Hippocampal formation (tissue), 2 donors: ENCODE measurements around the gene SCAF1.
"Not testable (repeated sequence)": the region's sequence is repeated elsewhere in the genome, so short reads cannot be mapped to it uniquely, and the experiment has no call there.

Experiments
- DNase-seq, 2 donors: peaks; one replicate each; lab custom pipeline; 2025; lab: John Stamatoyannopoulos, UW

Gene SCAF1

GRCh38 chr19:49614096-49614833 lies 27.7 kb upstream of the SCAF1 start:
- no peak for DNase-seq

GRCh38 chr19:49615861-49616260 lies 26.1 kb upstream of the SCAF1 start:
- DNase-seq: no peak

- no peak for DNase-seq
Measured at GRCh38 chr19:49616532-49616931, 25.5 kb upstream of the SCAF1 start.

GRCh38 chr19:49616945-49617344 lies 25.1 kb upstream of the SCAF1 start:
- no peak for DNase-seq

GRCh38 chr19:49617860-49618259 lies 24.1 kb upstream of the SCAF1 start:
- DNase-seq: not testable (repeated sequence)

- DNase-seq: no peak
Measured at GRCh38 chr19:49624967-49625910, 16.8 kb upstream of the SCAF1 start.

- DNase-seq: no peak
Measured at GRCh38 chr19:49626226-49626625, 15.8 kb upstream of the SCAF1 start.

- DNase-seq: no peak
Measured at GRCh38 chr19:49629659-49630058, 12.3 kb upstream of the SCAF1 start.

- no peak for DNase-seq
Measured at GRCh38 chr19:49631014-49631588, 10.9 kb upstream of the SCAF1 start.

- DNase-seq: no peak
Measured at GRCh38 chr19:49631610-49632192, 10.3 kb upstream of the SCAF1 start.

- DNase-seq: no peak
Measured at GRCh38 chr19:49632576-49632975, 9.4 kb upstream of the SCAF1 start.

GRCh38 chr19:49633273-49633672 lies 8.7 kb upstream of the SCAF1 start:
- DNase-seq: not testable (repeated sequence)

GRCh38 chr19:49635530-49636232 lies 6.3 kb upstream of the SCAF1 start:
- no peak for DNase-seq

- no peak for DNase-seq
Measured at GRCh38 chr19:49636233-49636932, 5.6 kb upstream of the SCAF1 start.

GRCh38 chr19:49637821-49638738 lies 3.9 kb upstream of the SCAF1 start:
- DNase-seq: peak in 1 of 2 donors; percentile 0

GRCh38 chr19:49639401-49640112 lies 2.5 kb upstream of the SCAF1 start:
- DNase-seq: no peak

GRCh38 chr19:49640113-49640898 lies 1.7 kb upstream of the SCAF1 start, which contains the start of gene RRAS:
TSS of gene RRAS (minus strand) at chr19:49640143. CDS start at chr19:49640098, 45 bp downstream.
- peak; percentile 98 to 99 for DNase-seq

- no peak for DNase-seq
Measured at GRCh38 chr19:49642492-49643035, 555 bp downstream of the SCAF1 start.
